NCI-H446 treated with DMSO at 0.1 percent for 48 hours (cell line): ENCODE results near the gene HMGCLL1.

ENCODE experiments used
- DNase-seq: peaks from one replicate; lab custom pipeline; 2025; lab: John Stamatoyannopoulos, UW

HMGCLL1 gene

GRCh38 chr6:55578537-55579363 lies at the start of gene HMGCLL1:
TSS of gene HMGCLL1 (minus strand) at chr6:55579192. CDS start at chr6:55579055, 137 bp downstream.
- DNase-seq, result peak; percentile 70

DNA sequence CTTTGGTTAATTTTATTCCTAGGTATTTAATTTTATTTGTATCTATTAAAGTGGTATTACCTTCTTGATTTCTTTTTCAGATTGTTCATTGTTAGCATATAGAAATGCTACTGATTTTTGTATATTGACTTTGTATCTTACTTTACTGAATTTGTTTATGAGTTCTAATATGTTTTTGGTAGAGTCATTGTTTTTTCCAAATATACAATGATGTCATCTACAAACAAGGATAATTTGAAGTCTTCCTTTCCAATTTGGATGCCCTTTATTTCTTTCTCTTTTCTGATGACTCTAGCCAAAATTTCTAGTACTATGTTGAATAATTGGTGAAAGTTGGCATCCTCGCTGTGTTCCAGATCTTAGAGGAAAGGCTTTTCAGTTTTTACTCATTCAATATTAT lies 43.0 kb upstream of the HMGCLL1 start:
- peak; percentile 31 for DNase-seq

- DNase-seq, result no peak
Observed at GRCh38 chr6:55621244-55621643, 42.3 kb upstream of the HMGCLL1 start.

GRCh38 chr6:55617272-55617671 lies 38.3 kb upstream of the HMGCLL1 start:
- DNase-seq, result peak; percentile 10

DNA sequence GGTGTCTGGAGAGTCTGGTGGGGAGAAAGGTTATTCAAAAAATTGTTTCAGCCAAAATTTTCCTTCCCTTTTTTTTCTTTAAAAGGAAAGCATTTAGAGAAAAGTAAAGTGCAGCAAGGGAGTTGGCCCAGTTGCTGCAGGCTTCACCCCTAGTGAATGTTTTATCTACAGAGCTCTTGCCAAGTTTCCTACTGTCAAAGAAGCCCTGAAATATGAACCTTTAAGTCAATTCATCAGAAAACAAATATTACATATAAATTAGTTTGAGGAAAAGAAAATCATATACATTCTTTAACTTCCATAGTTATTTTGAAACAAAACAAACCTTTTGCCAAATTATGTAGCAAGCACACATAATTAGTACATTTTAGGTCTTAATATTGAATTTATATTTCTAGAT lies 25.0 kb upstream of the HMGCLL1 start:
- no peak for DNase-seq

GRCh38 chr6:55601120-55601519 lies 22.1 kb upstream of the HMGCLL1 start:
- DNase-seq, result no peak

DNA sequence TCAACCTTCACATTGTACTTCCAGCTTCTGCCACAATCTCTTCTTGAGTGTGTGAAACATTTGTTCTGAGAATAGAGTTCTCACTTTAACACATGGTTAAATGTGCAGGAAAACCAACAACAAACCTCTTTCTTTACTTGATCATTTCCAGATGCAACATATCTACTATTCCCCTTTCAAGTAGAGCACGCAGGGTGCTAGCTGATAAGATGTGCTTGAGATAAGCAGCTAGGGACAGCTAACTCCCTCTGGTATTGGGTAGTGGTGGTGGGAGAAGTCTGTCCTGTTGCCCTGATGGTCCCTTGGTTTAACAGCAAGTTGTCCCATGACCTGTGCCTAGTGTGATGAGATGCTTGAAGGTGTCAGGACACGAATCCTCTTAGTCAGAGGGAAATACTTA lies 15.4 kb upstream of the HMGCLL1 start:
- DNase-seq, result no peak

- DNase-seq, result peak; percentile 18
Observed at GRCh38 chr6:55584654-55585354, 5.8 kb upstream of the HMGCLL1 start.

DNA sequence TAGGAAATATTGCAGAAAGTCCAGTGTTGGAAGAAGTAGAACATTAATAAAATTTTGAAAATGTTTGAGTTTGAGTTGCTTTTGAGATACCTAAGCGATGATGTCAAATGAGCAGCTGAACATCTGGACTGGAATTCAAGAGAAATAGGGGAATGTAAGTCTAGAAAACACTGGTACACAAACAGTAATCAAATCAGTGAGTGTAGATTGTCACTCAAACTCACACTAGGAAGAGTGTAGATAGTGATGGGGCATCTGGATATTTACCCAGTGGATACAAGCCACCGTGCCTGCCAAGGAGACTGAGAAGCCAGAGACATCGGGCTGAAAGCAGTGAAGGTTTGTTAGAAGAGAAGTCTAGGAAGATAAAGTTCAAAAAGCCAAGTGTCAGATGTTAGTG lies 2.2 kb downstream of the HMGCLL1 start:
- DNase-seq, result no peak

DNA sequence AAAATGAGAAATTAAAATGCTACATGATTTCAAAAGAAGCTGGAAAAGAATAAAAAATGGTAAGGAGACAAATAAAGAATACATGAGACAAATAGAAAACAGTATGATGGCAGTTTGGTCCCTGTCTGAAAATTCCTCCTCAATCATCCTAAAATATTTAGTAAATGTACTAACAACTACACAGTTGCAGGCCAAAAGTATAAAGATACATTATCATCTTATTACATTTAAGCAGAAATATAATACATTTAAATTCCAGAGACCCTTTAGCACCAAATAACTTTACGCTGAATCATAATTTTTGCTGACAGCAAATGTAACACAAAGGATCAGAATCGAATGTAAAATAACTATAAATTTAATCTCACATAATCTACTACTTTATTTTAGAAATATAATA lies 4.4 kb downstream of the HMGCLL1 start:
- DNase-seq, result no peak

GRCh38 chr6:55569638-55570037 lies 9.4 kb downstream of the HMGCLL1 start:
- no peak for DNase-seq

- DNase-seq, result peak; percentile 10
Observed at GRCh38 chr6:55568808-55569439, 10.1 kb downstream of the HMGCLL1 start.

- DNase-seq, result no peak
Observed at GRCh38 chr6:55567558-55567957, 11.4 kb downstream of the HMGCLL1 start.

- DNase-seq, result no peak
Observed at GRCh38 chr6:55566036-55566710, 12.8 kb downstream of the HMGCLL1 start.

GRCh38 chr6:55562318-55562717 lies 16.7 kb downstream of the HMGCLL1 start:
- DNase-seq, result no peak

GRCh38 chr6:55560290-55560885 lies 18.6 kb downstream of the HMGCLL1 start:
- no peak for DNase-seq

DNA sequence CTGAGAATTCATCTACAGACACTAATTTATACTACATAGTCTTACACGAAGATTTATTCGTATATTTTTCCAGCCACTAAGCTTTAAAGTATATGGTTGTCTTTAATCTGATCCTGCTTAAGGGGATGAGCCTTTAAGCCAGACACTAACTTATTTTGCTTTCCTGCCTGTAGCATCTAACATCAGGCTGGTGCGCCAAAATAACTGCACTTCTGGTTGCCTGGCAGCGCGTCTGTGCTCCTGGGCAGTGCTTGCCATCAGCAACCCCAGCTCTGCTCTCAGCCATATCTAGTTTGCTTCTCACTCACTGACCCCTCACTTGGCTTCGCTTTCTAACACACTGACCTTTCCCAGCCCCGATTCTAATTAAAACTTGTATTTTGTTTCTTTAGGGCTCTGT lies 21.8 kb downstream of the HMGCLL1 start:
- DNase-seq, result no peak

DNA sequence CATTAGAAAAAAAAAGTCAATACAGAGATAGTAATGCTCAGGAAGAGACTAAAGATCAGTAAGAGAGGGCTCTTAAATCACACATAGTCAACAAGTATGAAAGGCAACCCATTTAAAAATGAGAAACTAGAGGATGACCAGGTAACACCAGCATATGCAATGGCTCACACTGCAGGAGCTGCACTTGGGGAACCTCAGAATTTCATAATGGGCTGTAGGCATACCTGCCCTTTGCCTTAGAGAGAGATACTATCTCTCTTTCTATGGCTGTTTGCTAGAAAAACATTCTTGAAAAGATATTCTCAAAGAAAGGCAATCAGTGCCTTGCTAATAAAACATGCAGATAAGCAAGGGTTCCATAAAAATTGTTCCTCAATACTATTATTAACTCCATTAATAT lies 33.2 kb downstream of the HMGCLL1 start:
- DNase-seq, result no peak

DNA sequence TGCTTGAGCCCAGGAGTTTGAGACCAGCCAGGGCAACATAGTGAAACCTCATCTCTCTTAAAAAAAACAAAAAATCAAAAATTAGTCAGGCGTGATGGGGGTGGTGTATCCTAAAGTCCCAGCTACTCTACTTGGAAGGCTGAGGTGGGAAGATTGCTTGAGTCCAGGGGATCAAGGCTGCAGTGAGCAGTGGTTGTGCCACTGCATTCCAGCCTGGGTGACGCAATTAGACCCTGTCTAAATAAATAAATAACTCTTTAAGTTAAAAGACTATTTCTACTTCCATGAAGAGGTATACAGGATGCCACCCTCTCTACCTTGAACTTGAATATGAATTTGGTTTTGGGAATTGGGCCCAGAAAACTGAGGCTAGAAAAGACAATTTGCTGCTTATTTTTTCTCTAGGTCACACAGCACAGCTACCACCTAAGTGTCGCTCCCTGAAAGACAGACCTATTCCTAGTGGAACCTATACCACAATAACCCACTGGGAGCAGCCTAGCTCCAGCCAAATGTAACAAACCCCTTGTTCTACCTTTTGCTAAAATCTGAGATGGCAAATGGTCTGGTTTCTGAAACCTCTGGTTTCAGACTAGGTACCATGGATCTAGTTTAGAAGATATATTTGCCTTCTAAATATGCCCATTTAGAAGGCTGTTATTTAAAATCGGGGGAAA lies 35.2 kb downstream of the HMGCLL1 start:
- DNase-seq, result no peak

- no peak for DNase-seq
Observed at GRCh38 chr6:55541024-55541423, 38.0 kb downstream of the HMGCLL1 start.

DNA sequence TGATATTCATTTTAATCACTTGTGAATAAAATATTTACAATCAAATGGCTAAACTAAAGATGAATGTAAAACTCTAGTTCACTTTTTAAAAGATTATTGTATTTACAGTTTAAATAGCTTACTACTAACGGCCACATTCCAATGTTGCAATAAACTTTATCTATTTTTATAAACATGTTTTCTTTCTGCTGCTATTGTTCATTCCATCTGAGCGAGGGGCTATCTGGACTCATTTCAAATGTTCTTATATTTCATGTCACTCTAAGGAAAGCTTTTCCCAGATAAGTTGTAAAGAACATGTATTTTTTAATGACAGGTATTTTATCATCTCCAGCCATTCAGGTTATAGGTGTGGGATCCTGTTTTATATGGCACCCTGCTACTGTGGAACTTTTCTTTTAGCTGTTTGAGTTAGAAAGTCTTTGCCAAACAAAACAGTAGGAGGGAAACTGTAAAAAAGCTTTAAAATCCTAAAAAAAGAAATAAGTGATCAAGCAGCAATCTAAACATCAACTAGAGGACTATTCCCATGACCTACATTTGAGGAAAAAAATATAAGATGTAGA lies 42.5 kb downstream of the HMGCLL1 start:
- no peak for DNase-seq
